DMS153 (cell line): ENCODE results near the gene TNFSF13.

Experiments
- DNase-seq: peaks from one replicate; lab custom pipeline; 2025; lab: John Stamatoyannopoulos, UW

The TNFSF13 gene

DNA sequence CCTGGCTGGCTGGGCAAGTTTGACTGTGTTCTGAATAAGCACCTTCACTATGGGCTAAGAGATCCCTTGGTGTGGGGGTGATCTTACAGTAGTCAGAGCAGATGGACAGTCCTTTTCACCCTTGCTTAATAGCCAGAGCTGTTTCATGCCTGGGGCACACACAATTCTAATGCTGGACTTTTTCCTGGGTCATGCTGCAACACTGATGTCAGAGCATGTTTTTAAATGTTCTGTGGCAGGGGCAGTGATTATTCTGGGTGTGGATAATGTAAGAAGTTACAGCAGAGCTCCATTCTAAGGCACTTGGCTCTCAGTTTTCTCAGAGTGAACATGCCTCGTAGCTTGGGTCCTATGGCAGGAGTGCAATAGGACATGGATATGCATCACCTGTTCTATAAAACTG is 16.9 kb downstream of the TNFSF13 start:
- DNase-seq, result no peak

- no peak for DNase-seq
Measured at GRCh38 chr17:7575959-7576358, 17.4 kb downstream of the TNFSF13 start.

DNA sequence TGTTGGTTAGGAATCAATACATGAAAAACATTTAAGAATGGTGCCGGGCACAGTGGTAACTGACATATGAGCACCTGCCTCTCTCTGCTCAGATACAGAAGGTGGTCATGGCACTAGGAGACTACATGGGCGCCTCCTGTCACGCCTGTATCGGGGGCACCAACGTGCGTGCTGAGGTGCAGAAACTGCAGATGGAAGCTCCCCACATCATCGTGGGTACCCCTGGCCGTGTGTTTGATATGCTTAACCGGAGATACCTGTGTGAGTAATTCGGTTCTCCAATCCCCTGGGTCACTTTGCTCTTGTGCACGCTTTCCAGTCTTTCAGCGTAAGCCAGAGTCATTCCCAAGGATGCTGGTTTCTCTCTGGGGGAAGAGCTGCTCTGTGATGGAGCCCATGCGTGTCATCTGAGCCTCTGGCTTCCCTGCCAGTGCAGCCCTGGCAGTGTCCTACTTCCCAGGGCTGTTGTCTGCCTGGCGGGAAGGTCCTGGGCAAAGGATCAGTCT is 17.9 kb downstream of the TNFSF13 start:
- DNase-seq, result no peak

GRCh38 chr17:7577327-7578199 is 19.0 kb downstream of the TNFSF13 start:
- no peak for DNase-seq

GRCh38 chr17:7579001-7579833 is 20.7 kb downstream of the TNFSF13 start, which contains the start of gene CD68:
Gene CD68 (plus strand): TSS chr17:7579638. CDS start chr17:7579678, 40 bp downstream.
- DNase-seq, result no peak

GRCh38 chr17:7579834-7580603 is 21.5 kb downstream of the TNFSF13 start:
- no peak for DNase-seq

DNA sequence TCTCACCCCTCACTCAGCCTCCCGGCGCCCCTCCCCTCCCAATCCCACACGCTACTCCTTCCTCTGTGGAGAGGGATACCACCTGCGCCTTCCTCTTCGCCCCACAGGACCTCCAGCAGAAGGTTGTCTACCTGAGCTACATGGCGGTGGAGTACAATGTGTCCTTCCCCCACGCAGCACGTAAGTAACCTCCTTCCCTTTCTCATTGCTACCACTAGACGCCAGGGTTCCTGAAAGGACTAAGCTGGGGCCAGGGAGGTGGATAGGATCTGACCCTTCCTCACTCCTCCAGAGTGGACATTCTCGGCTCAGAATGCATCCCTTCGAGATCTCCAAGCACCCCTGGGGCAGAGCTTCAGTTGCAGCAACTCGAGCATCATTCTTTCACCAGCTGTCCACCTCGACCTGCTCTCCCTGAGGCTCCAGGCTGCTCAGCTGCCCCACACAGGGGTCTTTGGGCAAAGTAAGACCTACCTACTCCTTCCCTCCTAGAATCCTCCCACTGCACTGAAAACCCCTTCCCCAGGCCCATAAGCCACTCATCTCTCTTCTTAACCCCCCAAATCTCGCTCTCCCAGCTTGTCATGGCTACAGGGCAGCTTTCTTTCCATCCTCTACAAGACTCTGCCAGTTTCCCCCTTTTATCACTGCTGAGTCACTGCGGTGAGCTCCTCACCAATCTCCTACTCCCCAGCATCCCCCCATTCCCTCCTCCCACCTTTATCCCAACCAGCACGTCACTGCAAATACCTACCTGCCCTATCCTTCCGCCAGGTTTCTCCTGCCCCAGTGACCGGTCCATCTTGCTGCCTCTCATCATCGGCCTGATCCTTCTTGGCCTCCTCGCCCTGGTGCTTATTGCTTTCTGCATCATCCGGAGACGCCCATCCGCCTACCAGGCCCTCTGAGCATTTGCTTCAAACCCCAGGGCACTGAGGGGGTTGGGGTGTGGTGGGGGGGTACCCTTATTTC is 22.3 kb downstream of the TNFSF13 start:
- DNase-seq, result no peak

DNA sequence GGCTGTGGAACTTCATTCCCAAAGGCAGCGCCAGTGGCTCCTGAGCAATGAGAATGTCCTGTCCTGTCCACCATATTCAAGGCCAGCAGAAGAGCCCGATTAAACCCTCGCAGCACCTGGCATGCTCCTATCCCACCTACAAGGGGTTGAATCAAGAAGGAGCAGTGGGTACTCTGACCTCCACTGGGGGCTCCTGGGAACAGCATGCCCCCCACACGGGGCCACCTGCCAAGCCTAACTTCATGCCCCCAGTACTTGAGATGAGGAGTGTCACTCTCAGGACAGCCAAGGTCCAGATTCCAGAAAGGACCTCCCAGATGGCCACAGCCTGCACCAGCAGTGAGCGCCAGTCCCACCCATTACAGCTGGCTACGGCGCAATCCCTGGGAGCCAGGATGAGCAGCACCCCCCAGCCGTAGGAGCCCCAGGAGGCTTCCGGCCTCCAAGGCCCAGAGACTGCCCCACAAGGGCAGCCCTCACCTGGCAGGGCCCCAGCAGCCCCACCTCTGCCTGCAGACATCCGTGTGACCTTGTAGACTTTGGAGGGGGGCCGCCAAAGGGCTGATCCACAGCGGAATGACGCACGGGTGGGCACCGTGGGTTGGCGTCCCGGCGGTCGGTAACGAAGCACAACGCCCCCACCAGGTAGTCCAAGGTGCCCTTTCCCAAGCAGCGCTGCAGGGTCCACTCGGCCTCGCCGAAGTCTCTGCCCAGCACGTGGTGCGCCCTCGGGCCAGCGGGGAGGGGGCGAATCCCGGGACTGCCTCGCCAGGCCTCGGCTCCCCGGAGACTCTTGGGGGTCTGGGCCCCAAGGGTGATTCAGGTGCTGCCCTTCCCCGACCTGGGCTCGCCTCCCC is 24.1 kb downstream of the TNFSF13 start:
- no peak for DNase-seq

DNA sequence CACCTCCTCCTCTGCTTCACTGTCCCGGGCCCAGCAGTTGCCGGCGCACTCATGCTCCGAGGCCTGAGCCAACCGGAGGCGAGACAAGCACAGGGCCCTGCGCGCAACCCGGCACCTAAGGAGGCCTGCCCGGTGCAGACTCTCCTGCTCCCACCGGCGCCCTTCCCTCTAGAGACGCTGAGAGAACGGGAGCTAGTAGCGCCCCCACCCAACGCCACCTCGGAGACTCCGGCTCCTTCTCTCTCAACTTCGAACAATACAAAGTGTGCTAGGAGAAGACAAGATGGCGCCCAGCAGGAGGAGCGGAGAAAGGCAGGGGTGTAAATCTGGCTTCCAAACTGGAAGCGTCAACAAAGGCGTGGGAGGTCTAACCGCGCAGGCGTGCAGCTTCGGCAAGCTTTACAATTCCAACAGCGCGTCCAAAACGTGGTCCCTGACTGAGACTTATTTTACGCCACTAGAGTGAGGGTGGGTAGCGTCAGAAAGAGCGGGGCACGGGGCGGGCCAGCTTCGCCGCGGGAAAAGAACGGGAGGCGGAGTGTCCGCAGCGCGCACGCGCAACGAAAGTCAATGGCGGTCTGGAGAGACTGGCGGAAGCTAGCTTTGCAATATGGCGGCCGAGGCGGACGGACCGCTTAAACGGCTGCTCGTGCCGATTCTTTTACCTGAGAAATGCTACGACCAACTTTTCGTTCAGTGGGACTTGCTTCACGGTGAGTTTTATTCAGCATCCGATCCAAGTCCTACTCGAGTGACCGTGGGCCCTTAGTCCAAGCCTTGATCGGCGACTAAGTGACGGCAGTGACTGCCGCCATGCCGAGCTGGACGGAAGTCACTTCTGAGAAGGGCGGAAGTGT is 24.9 kb downstream of the TNFSF13 start, which contains the start of gene MPDU1:
TSS of gene MPDU1 (plus strand) at position 600 of the 857 bp plus-strand sequence. CDS start at position 611, 11 bp downstream.
- DNase-seq, result peak; percentile 91

DNA sequence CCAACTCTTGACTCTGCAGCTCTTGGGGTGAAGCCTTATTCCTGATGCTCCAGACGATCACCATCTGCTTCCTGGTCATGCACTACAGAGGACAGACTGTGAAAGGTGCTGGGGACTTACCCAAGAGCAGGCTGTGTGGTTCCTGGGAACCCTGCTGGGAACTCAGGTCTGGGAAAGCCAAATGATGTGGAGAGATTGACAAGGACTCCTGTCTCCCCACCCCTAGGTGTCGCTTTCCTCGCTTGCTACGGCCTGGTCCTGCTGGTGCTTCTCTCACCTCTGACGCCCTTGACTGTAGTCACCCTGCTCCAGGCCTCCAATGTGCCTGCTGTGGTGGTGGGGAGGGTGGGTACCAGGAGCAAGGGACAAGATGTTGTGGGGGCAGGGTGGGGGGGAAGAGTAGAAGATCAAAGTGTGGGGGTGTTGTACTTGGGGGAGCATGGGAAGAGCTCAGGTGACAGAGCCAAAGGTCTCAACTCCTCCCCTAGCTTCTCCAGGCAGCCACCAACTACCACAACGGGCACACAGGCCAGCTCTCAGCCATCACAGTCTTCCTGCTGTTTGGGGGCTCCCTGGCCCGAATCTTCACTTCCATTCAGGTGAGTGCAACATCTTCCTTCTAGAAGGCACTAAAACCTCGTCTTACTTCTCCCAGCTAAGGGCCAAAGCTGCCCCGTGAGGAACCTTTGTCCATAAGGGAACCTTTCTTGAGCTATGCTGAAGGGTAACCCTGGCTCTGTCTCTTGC is 28.3 kb downstream of the TNFSF13 start:
- DNase-seq, result no peak

- no peak for DNase-seq
Measured at GRCh38 chr17:7587420-7588151, 29.0 kb downstream of the TNFSF13 start.

- no peak for DNase-seq
Measured at GRCh38 chr17:7588553-7589203, 30.1 kb downstream of the TNFSF13 start.

- no peak for DNase-seq
Measured at GRCh38 chr17:7589204-7589868, 30.8 kb downstream of the TNFSF13 start.

DNA sequence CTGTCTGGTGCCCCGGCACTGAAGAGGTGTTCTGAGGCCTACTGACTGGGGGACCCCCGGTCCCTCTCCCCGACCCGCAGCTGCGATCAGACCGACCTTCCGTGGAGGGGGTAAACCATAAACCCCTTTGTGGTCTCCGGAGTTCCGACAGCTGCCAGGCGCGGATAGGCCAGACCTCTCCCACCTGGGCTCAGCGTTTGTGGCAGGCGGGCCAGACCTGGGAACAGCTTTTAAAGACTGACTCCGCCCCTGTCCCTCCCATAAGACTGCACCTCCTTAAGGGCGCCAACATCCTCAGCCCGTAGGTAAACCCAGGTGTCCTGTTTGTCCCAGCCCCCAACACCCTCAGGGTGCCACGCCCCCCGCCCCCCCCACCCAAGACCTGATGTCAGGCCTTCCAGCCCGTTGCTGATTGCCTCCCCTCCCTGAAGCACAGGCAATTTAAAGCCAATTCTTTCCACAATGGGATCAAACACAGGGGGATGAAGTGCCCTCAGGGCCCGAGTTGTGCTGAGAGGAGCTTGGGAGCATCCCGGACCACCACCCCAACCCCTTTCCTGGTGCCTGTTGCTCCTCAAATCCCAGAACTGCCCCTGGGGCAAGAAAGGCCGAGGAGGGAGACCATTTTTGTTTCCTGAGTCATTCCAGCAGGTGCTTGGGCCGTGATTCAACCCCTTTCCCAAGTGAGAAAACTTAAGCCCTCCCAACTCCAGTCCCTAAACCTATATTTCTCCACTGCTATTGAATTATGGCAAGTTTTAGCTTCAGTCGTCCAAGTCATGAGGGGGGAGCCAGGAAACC is 31.5 kb downstream of the TNFSF13 start, which contains the start of gene SOX15:
TSS of gene SOX15 (minus strand) at position 204 of the 801 bp plus-strand sequence. CDS start 418 bp downstream, outside the sequence.
- DNase-seq, result no peak

- DNase-seq, result no peak
Measured at GRCh38 chr17:7590743-7591142, 32.2 kb downstream of the TNFSF13 start.
